Ishikawa (cell line): Measurements from ENCODE around the gene S100A8.

Source experiments
- CEBPB ChIP-seq: IDR thresholded peaks from 2 replicates; pipeline ENCODE4 v1.6.1; 2012
- CREB1 ChIP-seq: IDR thresholded peaks from 2 replicates; pipeline ENCODE4 v1.6.1; 2012; ENCODE audit warnings: low read depth
- EGR1 ChIP-seq: IDR thresholded peaks from 2 replicates; pipeline ENCODE4 v1.6.1; 2012
- EP300 ChIP-seq: IDR thresholded peaks from 2 replicates; pipeline ENCODE4 v1.6.1; 2012; ENCODE audit warnings: borderline replicate concordance
- FOXM1 ChIP-seq: IDR thresholded peaks from 2 replicates; pipeline ENCODE4 v1.6.1; 2012; ENCODE audit warnings: low read depth, borderline replicate concordance
- NFIC ChIP-seq: IDR thresholded peaks from 2 replicates; pipeline ENCODE4 v1.6.1; 2012
- RAD21 ChIP-seq: IDR thresholded peaks from 2 replicates; pipeline ENCODE4 v1.6.1; 2012; ENCODE audit warnings: low read depth
- TAF1 ChIP-seq: IDR thresholded peaks from 2 replicates; pipeline ENCODE4 v1.6.1; 2012; ENCODE audit warnings: low read depth, mild to moderate bottlenecking
- TCF12 ChIP-seq: IDR thresholded peaks from 2 replicates; pipeline ENCODE4 v1.6.1; 2012; ENCODE audit warnings: low read depth
- TEAD4 ChIP-seq: IDR thresholded peaks from 2 replicates; pipeline ENCODE4 v1.6.1; 2012
- YY1 ChIP-seq: IDR thresholded peaks from 2 replicates; pipeline ENCODE4 v1.6.1; 2012; ENCODE audit warnings: low read depth
- ZBTB7A ChIP-seq: IDR thresholded peaks from 2 replicates; pipeline ENCODE4 v1.6.1; 2012; ENCODE audit warnings: low read depth
- TF ChIP-seq, protein P1 (sequence below): IDR thresholded peaks from 2 replicates; pipeline ENCODE4 v1.6.1; 2012; ENCODE audit warnings: low read depth, mild to moderate bottlenecking
- TF ChIP-seq, protein P2 (sequence below): IDR thresholded peaks from 2 replicates; pipeline ENCODE4 v1.6.1; 2012
- TF ChIP-seq, protein P3 (sequence below): IDR thresholded peaks from 2 replicates; pipeline ENCODE4 v1.6.1; 2012

S100A8 gene

DNA sequence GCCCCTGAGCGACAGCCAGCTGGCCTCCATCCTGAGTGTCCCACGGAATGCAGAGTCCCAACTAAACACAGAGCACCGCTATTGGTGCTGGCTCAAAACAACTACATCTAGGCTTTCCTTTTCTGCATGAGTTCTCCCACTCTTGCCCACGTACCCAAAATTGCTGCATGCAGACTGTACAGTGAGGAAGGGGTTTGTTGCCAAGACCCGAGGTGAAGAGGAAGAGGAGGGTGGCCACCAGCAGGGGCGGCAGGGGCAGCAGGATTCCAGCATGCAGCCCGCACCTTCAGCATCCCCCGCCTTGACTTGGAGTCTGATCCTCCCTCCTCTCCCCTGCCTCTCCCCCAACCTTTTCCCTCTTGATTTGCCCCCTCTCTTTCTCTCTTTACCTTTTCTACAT lies 25.2 kb downstream of the S100A8 start:
- TF ChIP-seq YY1 (no peak), NFIC (no peak), ZBTB7A (no peak), TAF1 (no peak), TCF12 (no peak), RAD21 (no peak), CEBPB (no peak), EP300 (no peak), CREB1 (no peak), TEAD4 (no peak)
- TF ChIP-seq, protein P1, sequence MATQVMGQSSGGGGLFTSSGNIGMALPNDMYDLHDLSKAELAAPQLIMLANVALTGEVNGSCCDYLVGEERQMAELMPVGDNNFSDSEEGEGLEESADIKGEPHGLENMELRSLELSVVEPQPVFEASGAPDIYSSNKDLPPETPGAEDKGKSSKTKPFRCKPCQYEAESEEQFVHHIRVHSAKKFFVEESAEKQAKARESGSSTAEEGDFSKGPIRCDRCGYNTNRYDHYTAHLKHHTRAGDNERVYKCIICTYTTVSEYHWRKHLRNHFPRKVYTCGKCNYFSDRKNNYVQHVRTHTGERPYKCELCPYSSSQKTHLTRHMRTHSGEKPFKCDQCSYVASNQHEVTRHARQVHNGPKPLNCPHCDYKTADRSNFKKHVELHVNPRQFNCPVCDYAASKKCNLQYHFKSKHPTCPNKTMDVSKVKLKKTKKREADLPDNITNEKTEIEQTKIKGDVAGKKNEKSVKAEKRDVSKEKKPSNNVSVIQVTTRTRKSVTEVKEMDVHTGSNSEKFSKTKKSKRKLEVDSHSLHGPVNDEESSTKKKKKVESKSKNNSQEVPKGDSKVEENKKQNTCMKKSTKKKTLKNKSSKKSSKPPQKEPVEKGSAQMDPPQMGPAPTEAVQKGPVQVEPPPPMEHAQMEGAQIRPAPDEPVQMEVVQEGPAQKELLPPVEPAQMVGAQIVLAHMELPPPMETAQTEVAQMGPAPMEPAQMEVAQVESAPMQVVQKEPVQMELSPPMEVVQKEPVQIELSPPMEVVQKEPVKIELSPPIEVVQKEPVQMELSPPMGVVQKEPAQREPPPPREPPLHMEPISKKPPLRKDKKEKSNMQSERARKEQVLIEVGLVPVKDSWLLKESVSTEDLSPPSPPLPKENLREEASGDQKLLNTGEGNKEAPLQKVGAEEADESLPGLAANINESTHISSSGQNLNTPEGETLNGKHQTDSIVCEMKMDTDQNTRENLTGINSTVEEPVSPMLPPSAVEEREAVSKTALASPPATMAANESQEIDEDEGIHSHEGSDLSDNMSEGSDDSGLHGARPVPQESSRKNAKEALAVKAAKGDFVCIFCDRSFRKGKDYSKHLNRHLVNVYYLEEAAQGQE = no peak
- TF ChIP-seq, protein P2, sequence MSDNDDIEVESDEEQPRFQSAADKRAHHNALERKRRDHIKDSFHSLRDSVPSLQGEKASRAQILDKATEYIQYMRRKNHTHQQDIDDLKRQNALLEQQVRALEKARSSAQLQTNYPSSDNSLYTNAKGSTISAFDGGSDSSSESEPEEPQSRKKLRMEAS = no peak

DNA sequence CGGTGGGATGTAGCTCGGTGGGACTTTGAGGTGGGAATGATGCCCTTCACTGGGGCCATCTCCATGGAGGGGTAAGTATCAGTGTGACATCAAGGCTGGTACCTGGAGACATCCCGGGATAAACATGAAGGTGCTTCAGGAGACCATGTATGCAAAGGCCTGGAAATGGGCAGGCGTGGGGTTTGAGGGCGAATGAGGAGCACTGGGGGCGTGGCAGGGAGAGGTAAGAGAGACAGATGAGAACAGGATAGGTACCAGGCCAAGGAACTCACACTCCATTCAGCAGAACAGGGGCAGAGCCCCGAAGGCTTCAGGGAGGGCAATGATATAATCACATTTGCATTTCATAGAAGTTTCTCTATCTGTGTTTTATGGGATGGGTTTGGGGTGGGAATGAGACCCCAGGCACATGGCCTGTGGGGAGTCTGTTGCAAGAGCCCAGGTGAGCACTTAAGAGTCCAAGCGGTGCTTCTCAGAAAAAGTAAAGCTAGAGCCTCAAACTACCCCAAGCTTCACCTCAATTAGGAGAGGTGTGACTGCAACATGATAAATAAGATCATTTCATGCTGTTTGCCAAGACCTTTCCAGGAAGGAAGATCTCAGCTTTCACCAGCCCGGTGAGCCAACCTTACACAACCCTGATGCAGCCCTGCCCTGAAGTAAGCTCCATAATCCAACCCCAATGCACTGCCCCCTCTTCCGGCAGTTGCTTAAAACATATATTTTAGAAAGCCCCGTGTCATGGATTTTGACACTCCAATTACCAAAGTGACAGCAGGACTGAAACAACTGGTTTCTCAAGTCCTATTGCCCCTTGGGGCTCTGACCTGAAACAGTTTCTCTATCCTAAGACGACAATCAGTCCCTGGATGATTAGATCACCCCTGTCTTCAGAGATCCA lies 25.9 kb downstream of the S100A8 start:
- TF ChIP-seq TEAD4 = no peak
- TF ChIP-seq TAF1 = no peak
- no peak for TF ChIP-seq FOXM1
- TF ChIP-seq, protein P1 = no peak
- no peak for TF ChIP-seq TCF12
- TF ChIP-seq, protein P2 = no peak
- no peak for TF ChIP-seq ZBTB7A
- TF ChIP-seq EP300 = no peak
- TF ChIP-seq, protein P3, sequence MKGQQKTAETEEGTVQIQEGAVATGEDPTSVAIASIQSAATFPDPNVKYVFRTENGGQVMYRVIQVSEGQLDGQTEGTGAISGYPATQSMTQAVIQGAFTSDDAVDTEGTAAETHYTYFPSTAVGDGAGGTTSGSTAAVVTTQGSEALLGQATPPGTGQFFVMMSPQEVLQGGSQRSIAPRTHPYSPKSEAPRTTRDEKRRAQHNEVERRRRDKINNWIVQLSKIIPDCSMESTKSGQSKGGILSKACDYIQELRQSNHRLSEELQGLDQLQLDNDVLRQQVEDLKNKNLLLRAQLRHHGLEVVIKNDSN = no peak
- no peak for TF ChIP-seq YY1
- no peak for TF ChIP-seq EGR1

DNA sequence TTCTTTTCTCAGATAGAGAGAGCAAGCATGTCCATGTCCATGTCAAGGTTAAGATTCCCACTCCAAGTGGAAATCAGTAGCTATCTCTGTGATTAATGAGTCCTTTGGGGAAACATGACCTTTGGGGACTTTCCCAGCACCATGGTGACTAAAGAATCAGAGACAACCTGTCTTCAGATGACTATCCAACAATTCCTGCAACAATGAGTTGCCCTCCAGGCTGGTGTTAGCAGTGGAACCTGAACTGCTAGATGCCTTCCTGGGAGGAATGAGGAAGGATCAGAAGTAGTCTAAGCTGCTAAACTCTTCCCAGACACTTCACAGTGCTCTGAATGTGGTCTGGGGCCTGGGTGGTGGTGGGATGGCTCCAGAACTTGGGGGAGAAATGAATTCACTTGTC lies 26.7 kb downstream of the S100A8 start:
- no peak for TF ChIP-seq CEBPB
- no peak for TF ChIP-seq EP300
- TF ChIP-seq TEAD4 = no peak
- TF ChIP-seq NFIC = no peak
- no peak for TF ChIP-seq TAF1
- no peak for TF ChIP-seq CREB1
- no peak for TF ChIP-seq TCF12
- TF ChIP-seq, protein P1 = no peak
- TF ChIP-seq RAD21 = no peak
- TF ChIP-seq, protein P2 = no peak
- no peak for TF ChIP-seq FOXM1
- TF ChIP-seq YY1 = no peak
- no peak for TF ChIP-seq ZBTB7A
- TF ChIP-seq, protein P3 = no peak
- TF ChIP-seq EGR1 = no peak

DNA sequence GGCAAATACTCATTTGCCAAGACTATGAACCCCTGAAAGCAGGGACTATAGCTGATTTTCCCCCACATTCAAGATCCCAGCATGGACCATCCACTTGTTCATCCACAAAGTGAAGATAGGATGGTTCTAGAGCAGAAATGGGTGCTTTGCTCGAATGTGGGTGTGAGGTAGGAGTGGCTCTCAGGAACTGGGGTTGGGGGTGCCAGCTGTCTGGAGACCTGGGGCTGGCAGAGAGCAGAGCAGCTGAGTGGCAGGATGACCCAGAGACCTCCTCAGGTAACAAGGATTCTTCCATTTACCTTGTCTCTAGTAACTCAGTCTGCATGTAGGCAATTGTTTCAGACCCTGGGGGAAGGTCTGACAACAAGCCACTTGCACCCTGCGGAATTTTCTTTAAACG lies 27.2 kb downstream of the S100A8 start:
- TF ChIP-seq ZBTB7A (no peak), NFIC (no peak), FOXM1 (no peak), EGR1 (no peak), TCF12 (no peak), CREB1 (no peak), YY1 (no peak), RAD21 (no peak), EP300 (no peak), TEAD4 (no peak), CEBPB (no peak), TAF1 (no peak)
- TF ChIP-seq, protein P2 = no peak
- TF ChIP-seq, protein P3 = no peak
- TF ChIP-seq, protein P1 = no peak
